SK-N-SH treated with all-trans-retinoic acid at 6 μM for 48 hours (cell line): ENCODE measurements around the gene TROAP.
A peak's percentile ranks its signal among the peaks of the same experiment; 100 is the strongest.

ENCODE experiments used
- ATAC-seq: fragments of 200-7000 bp; cut with Tn5 transposase; 3 replicates; pipeline ENCODE4 v1.9.1; 2020; ENCODE audit warnings: mild to moderate bottlenecking, moderate library complexity
- BACH2 ChIP-seq: fragments of 250-450 bp; sonication (Bioruptor Pico); IDR thresholded peaks from 2 replicates; pipeline ENCODE4 v1.9.0; 2021; ENCODE audit warnings: mild to moderate bottlenecking, borderline replicate concordance
- CREB5 ChIP-seq: fragments of 250-450 bp; sonication (Bioruptor Pico); IDR thresholded peaks from 2 replicates; pipeline ENCODE4 v1.5.1; 2020; ENCODE audit warnings: low read depth, mild to moderate bottlenecking, moderate library complexity
- CSDC2 ChIP-seq: fragments of 250-450 bp; sonication (Bioruptor Pico); IDR thresholded peaks from 2 replicates; pipeline ENCODE4 v1.5.0; 2020; ENCODE audit warnings: mild to moderate bottlenecking, moderate library complexity
- CSRNP3 ChIP-seq: fragments of 250-450 bp; sonication (Bioruptor Pico); IDR thresholded peaks from 2 replicates; pipeline ENCODE4 v1.5.1; 2021; ENCODE audit warnings: mild to moderate bottlenecking, moderate library complexity
- ESRRG ChIP-seq: fragments of 250-450 bp; sonication (Bioruptor Pico); IDR thresholded peaks from 2 replicates; pipeline ENCODE4 v1.6.1; 2021; ENCODE audit warnings: mild to moderate bottlenecking
- GLIS3 ChIP-seq: fragments of 250-450 bp; sonication (Bioruptor Pico); IDR thresholded peaks from 2 replicates; pipeline ENCODE4 v1.5.0; 2020; ENCODE audit warnings: mild to moderate bottlenecking, moderate library complexity
- ISL1 ChIP-seq: fragments of 250-450 bp; sonication (Bioruptor Pico); IDR thresholded peaks from 2 replicates; pipeline ENCODE4 v2.1.2; 2022; ENCODE audit warnings: mild to moderate bottlenecking, moderate library complexity
- OSR1 ChIP-seq: fragments of 250-450 bp; sonication (Bioruptor Pico); IDR thresholded peaks from 2 replicates; pipeline ENCODE4 v1.8.0; 2022; ENCODE audit warnings: moderate library complexity, mild to moderate bottlenecking, inconsistent platforms
- PATZ1 ChIP-seq: fragments of 250-450 bp; sonication (Bioruptor Pico); IDR thresholded peaks from 2 replicates; pipeline ENCODE4 v1.8.0; 2020; ENCODE audit warnings: mild to moderate bottlenecking, moderate library complexity, borderline replicate concordance
- PPARA ChIP-seq: fragments of 250-450 bp; sonication (Bioruptor Pico); IDR thresholded peaks from 2 replicates; pipeline ENCODE4 v1.5.0; 2020; ENCODE audit warnings: mild to moderate bottlenecking, borderline replicate concordance
- SNAI2 ChIP-seq: fragments of 250-450 bp; sonication (Bioruptor Pico); IDR thresholded peaks from 2 replicates; pipeline ENCODE4 v1.5.0; 2020; ENCODE audit warnings: mild to moderate bottlenecking, moderate library complexity
- TCF4 ChIP-seq: fragments of 250-450 bp; sonication (Bioruptor Pico); IDR thresholded peaks from 2 replicates; pipeline ENCODE4 v1.8.0; 2021; ENCODE audit warnings: mild to moderate bottlenecking, moderate library complexity, borderline replicate concordance
- TOX ChIP-seq: fragments of 250-450 bp; sonication (Bioruptor Pico); IDR thresholded peaks from 2 replicates; pipeline ENCODE4 v1.8.0; 2021; ENCODE audit warnings: mild to moderate bottlenecking, moderate library complexity, borderline replicate concordance
- TSHZ2 ChIP-seq: fragments of 250-450 bp; sonication (Bioruptor Pico); IDR thresholded peaks from 2 replicates; pipeline ENCODE4 v1.5.0; 2020; ENCODE audit warnings: mild to moderate bottlenecking, moderate library complexity
- ZC3H10 ChIP-seq: fragments of 250-450 bp; sonication (Bioruptor Pico); IDR thresholded peaks from 2 replicates; pipeline ENCODE4 v1.5.1; 2021; ENCODE audit warnings: mild to moderate bottlenecking, moderate library complexity
- ZFP3 ChIP-seq: fragments of 250-450 bp; sonication (Bioruptor Pico); IDR thresholded peaks from 2 replicates; pipeline ENCODE4 v1.5.0; 2020; ENCODE audit warnings: mild to moderate bottlenecking, moderate library complexity
- ZFP30 ChIP-seq: fragments of 450-650 bp; formaldehyde crosslinking; IDR thresholded peaks from 2 replicates; pipeline ENCODE4 v1.5.0; 2022; ENCODE audit warnings: mild to moderate bottlenecking, moderate library complexity
- ZNF565 ChIP-seq: fragments of 450-650 bp; formaldehyde crosslinking; conservative IDR thresholded peaks from 2 replicates; pipeline ENCODE4 v1.5.0; 2020; ENCODE audit warnings: low read depth, mild to moderate bottlenecking, moderate library complexity
- ZNF70 ChIP-seq: fragments of 450-650 bp; formaldehyde crosslinking; IDR thresholded peaks from 2 replicates; pipeline ENCODE4 v1.5.0; 2020; ENCODE audit warnings: mild to moderate bottlenecking, moderate library complexity
- ZNF8 ChIP-seq: fragments of 450-650 bp; formaldehyde crosslinking; IDR thresholded peaks from 2 replicates; pipeline ENCODE4 v1.5.0; 2020; ENCODE audit warnings: mild to moderate bottlenecking, moderate library complexity

TROAP gene

GRCh38 chr12:49336645-49337584, 13.9 kb downstream of the TROAP start, which contains the start of gene C1QL4:
Gene C1QL4, minus strand, starts transcription at chr12:49337188. Its CDS starts 711 bp downstream, at chr12:49336477.
- no peak for TF ChIP-seq SNAI2 (CRISPR knock-in tag)
- no peak for TF ChIP-seq ZNF565 (CRISPR knock-in tag)
- ATAC-seq: peak; percentile 89

GRCh38 chr12:49338830-49339463, 15.9 kb downstream of the TROAP start:
- TF ChIP-seq ZFP3 (CRISPR knock-in tag) (no peak), ZC3H10 (CRISPR knock-in tag) (no peak), BACH2 (no peak), CREB5 (CRISPR knock-in tag) (no peak)
- ATAC-seq: no peak

- no peak for ATAC-seq
- TF ChIP-seq OSR1: no peak
- TF ChIP-seq CSDC2 (CRISPR knock-in tag): no peak
- TF ChIP-seq ZNF70: no peak
- TF ChIP-seq SNAI2 (CRISPR knock-in tag): no peak
- TF ChIP-seq BACH2: no peak
- TF ChIP-seq TCF4: no peak
- no peak for TF ChIP-seq TOX (CRISPR knock-in tag)
- no peak for TF ChIP-seq ZNF8 (CRISPR knock-in tag)
- no peak for TF ChIP-seq GLIS3 (CRISPR knock-in tag)
- TF ChIP-seq ZFP30: no peak
- no peak for TF ChIP-seq ESRRG (CRISPR knock-in tag)
- TF ChIP-seq, all 23 proteins: peak for 0
These were observed 16.4 kb downstream of the TROAP start for GRCh38 chr12:49339464-49339861.

- no peak for ATAC-seq
- TF ChIP-seq CREB5 (CRISPR knock-in tag) (no peak), CSRNP3 (CRISPR knock-in tag) (no peak), ZNF70 (no peak), BACH2 (no peak)
These were observed 17.2 kb downstream of the TROAP start for GRCh38 chr12:49340095-49340870.

GRCh38 chr12:49340971-49341776, 18.1 kb downstream of the TROAP start:
- no peak for TF ChIP-seq OSR1
- no peak for ATAC-seq

- ATAC-seq: no peak
- TF ChIP-seq TOX (CRISPR knock-in tag) (no peak), ISL1 (CRISPR knock-in tag) (no peak), PPARA (CRISPR knock-in tag) (no peak), ZFP30 (no peak), PATZ1 (CRISPR knock-in tag) (no peak), TSHZ2 (no peak)
These were observed 18.7 kb downstream of the TROAP start for GRCh38 chr12:49341777-49342065.
